Measurements from ENCODE around the gene LY6G5C. TPM values are rescaled to one million over a fixed set of nuclear protein-coding genes. Genes with fewer than 3 reads are reported as not detected.

Gene LY6G5C
- total RNA-seq, 1 donor from 2014 or later = 22.0 TPM

GRCh38 chr6:31692886-31693285, 12.0 kb upstream of the LY6G5C start:
- H3K27ac Mint-ChIP-seq (ENCODE audit: unreplicated experiment) = no peak overlapping the region
- H3K27me3 Mint-ChIP-seq (ENCODE audit: unreplicated experiment) = peaks cover 3% of the 10 kb centered on the region
- H3K4me1 Mint-ChIP-seq (ENCODE audit: unreplicated experiment) = peaks cover 26% of the 10 kb centered on the region
- H3K36me3 Mint-ChIP-seq (ENCODE audit: low read depth, unreplicated experiment) = peaks cover 16% of the 10 kb centered on the region
- no peak for DNase-seq (ENCODE audit: low spot score)
- no peaks in the 10 kb centered on the region for H3K9me3 Mint-ChIP-seq (ENCODE audit: unreplicated experiment)
- no peak overlapping the region for H3K4me3 Mint-ChIP-seq (ENCODE audit: unreplicated experiment)
- no peak for TF ChIP-seq CTCF (IDR thresholded peaks at IDR 0.05; ENCODE audit: unreplicated experiment)

GRCh38 chr6:31692353-31692752, 11.5 kb upstream of the LY6G5C start:
- H3K9me3 Mint-ChIP-seq (ENCODE audit: unreplicated experiment) = no peaks in the 10 kb centered on the region
- no peak overlapping the region for H3K4me3 Mint-ChIP-seq (ENCODE audit: unreplicated experiment)
- H3K27me3 Mint-ChIP-seq (ENCODE audit: unreplicated experiment) = peaks cover 4% of the 10 kb centered on the region
- H3K36me3 Mint-ChIP-seq (ENCODE audit: low read depth, unreplicated experiment) = peaks cover 16% of the 10 kb centered on the region
- peaks cover 21% of the 10 kb centered on the region for H3K4me1 Mint-ChIP-seq (ENCODE audit: unreplicated experiment)
- no peak overlapping the region for H3K27ac Mint-ChIP-seq (ENCODE audit: unreplicated experiment)
- no peak for TF ChIP-seq CTCF (IDR thresholded peaks at IDR 0.05; ENCODE audit: unreplicated experiment)
- DNase-seq (ENCODE audit: low spot score) = no peak

GRCh38 chr6:31691564-31692108, 10.8 kb upstream of the LY6G5C start:
- TF ChIP-seq CTCF (IDR thresholded peaks at IDR 0.05; ENCODE audit: unreplicated experiment) = no peak
- H3K27me3 Mint-ChIP-seq (ENCODE audit: unreplicated experiment) = peaks cover 6% of the 10 kb centered on the region
- no peak overlapping the region for H3K27ac Mint-ChIP-seq (ENCODE audit: unreplicated experiment)
- no peak for DNase-seq (ENCODE audit: low spot score)
- no peak overlapping the region for H3K4me3 Mint-ChIP-seq (ENCODE audit: unreplicated experiment)
- H3K9me3 Mint-ChIP-seq (ENCODE audit: unreplicated experiment) = no peaks in the 10 kb centered on the region
- peaks cover 16% of the 10 kb centered on the region for H3K36me3 Mint-ChIP-seq (ENCODE audit: low read depth, unreplicated experiment)
- H3K4me1 Mint-ChIP-seq (ENCODE audit: unreplicated experiment) = peaks cover 15% of the 10 kb centered on the region

GRCh38 chr6:31691078-31691463, 10.2 kb upstream of the LY6G5C start:
- Mint-ChIP-seq H3K27me3 (ENCODE audit: unreplicated experiment) (peaks cover 6% of the 10 kb centered on the region), H3K9me3 (ENCODE audit: unreplicated experiment) (no peaks in the 10 kb centered on the region), H3K4me3 (ENCODE audit: unreplicated experiment) (no peak overlapping the region), H3K27ac (ENCODE audit: unreplicated experiment) (no peak overlapping the region), H3K4me1 (ENCODE audit: unreplicated experiment) (peaks cover 15% of the 10 kb centered on the region), H3K36me3 (ENCODE audit: low read depth, unreplicated experiment) (peaks cover 21% of the 10 kb centered on the region)
- TF ChIP-seq CTCF (IDR thresholded peaks at IDR 0.05; ENCODE audit: unreplicated experiment) = no peak
- no peak for DNase-seq (ENCODE audit: low spot score)

GRCh38 chr6:31690231-31691077, 9.6 kb upstream of the LY6G5C start:
- H3K9me3 Mint-ChIP-seq (ENCODE audit: unreplicated experiment) = no peaks in the 10 kb centered on the region
- peak overlapping the region; percentile 73 for H3K4me3 Mint-ChIP-seq (ENCODE audit: unreplicated experiment)
- H3K27me3 Mint-ChIP-seq (ENCODE audit: unreplicated experiment) = peaks cover 6% of the 10 kb centered on the region
- TF ChIP-seq CTCF (IDR thresholded peaks at IDR 0.05; ENCODE audit: unreplicated experiment) = no peak
- H3K27ac Mint-ChIP-seq (ENCODE audit: unreplicated experiment) = peak overlapping the region; percentile 76
- peaks cover 15% of the 10 kb centered on the region for H3K4me1 Mint-ChIP-seq (ENCODE audit: unreplicated experiment)
- no peak for DNase-seq (ENCODE audit: low spot score)
- peaks cover 22% of the 10 kb centered on the region for H3K36me3 Mint-ChIP-seq (ENCODE audit: low read depth, unreplicated experiment)
